HG02884 (cell line): ENCODE data around the gene HES3.

Source experiments
- ATAC-seq: cut with Tn5 transposase; IDR thresholded peaks from one replicate; pipeline ENCODE4 v1.9.1; 2021; ENCODE audit warnings: mild to moderate bottlenecking, moderate library complexity; ENCODE audit not compliant: unreplicated experiment

HES3 gene

DNA sequence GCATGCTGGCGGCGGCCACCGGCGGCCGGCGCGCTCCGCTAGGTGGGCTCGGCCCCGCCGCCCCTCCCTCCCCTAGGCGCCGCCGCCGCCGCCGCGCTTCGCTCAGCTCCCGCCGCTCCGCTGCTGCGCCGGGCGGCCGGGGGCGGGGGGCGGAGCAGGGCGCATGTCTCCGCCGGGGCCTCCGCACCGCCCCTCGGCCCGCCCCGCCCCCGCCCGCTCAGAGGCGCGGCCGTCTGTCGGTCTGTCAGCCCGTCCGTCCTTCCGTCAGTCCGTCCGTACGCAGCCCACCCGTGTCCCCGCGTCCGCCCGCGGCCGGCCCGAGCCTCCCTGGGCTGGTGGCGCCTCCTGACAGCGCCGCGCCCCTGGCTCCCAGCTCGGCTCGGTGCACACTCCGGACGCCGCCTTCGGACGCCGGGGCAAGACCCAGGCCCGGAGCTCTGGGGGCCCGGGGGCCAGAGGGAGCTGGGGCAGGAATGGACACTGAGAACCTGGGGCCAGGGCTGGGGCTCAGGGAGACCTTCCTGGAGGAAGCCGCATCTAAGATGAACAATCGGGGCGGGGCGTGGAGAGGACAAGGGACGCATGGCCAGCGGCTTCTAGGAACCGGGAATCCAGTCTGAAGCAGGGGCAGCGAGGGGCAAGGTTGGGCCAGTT is 17.1 kb downstream of the HES3 start, which contains the start of gene GPR153:
Gene GPR153 (minus strand): TSS at position 138 of the 654 bp plus-strand sequence. CDS start 6,193 bp downstream, outside the sequence.
- ATAC-seq: no peak

- no peak for ATAC-seq
These were observed 17.6 kb downstream of the HES3 start for GRCh38 chr1:6261615-6261995.

- no peak for ATAC-seq
These were observed 18.8 kb downstream of the HES3 start for GRCh38 chr1:6262555-6263420.

DNA sequence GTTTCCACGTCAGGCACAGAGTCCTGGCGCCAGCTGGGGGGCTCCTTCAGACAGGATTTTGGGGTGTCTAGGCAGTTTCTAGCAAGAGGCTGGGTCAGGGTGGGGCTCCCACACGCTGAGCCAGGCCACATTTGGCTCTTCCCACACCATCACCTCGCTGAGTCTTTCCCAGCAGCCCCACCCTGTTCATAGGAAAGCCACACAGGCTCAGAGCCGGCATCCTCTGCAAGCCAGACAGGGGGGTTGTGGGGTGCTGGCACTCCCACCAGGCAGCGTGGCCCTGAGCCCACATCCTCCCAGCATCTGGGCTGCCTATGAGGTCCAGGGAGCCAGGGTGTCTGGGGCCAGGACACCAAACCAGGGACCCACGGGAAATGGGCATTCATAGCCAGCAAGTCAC is 19.7 kb downstream of the HES3 start:
- no peak for ATAC-seq

DNA sequence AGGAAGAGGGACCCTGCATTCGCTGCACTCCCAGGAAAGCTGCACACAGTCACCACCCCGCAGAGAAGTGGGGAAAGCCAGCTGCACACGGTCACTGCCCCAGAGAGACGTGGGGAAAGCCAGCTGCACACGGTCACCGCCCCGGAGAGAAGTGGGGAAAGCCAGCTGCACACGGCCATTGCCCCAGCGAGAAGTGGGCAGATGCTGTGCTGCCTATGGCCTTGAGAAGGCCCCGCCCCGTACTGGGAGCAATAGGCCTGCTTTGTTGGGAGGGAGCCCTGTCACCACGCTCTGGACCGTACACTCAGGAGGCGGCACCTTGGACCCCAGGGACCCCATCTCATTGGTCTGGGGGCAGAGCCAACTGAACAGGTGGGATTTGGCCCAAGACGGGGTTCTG is 21.2 kb downstream of the HES3 start:
- ATAC-seq: no peak

DNA sequence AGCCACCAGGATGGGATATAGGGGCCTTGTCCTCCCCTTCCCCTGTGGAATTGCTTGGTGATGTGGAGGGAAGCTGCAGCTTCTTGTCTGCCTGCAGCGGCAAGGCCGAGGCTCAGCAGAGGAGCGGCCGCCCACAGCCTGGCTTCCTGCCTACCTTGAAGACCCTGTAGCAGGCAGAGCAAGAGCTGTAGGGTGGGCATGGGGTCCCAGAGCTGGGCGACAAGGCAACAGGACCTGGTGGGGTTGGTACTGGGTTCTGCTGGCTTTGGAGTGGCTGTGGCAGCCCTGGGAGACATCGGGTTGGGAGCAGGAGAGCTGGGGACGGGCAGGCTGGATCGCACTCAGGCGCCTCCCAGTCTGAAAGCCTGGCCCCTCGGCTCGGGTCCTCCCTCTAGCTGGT is 22.7 kb downstream of the HES3 start:
- ATAC-seq: no peak

- no peak for ATAC-seq
These were observed 23.8 kb downstream of the HES3 start for GRCh38 chr1:6267686-6268322.

GRCh38 chr1:6268415-6268814 is 24.4 kb downstream of the HES3 start:
- no peak for ATAC-seq

DNA sequence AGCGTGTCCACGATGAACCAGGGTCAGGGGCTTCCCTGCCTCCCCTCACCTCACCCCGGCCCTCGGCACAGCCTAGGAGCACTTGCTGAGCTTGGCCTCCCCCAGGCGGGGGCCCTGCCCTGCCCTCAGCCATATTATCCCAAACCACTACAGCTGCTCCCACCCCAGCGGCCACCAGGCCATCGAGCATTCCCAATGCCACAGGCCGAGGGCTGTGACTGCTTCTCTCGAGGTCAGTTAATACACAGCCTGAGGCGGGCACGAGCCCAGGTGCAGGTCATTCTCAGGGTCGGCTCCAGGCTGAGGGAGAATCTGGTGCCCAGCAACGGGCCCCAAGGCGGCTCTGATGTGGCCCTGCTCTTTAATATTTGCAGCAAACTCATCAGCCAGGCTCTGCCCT is 25.3 kb downstream of the HES3 start:
- no peak for ATAC-seq

DNA sequence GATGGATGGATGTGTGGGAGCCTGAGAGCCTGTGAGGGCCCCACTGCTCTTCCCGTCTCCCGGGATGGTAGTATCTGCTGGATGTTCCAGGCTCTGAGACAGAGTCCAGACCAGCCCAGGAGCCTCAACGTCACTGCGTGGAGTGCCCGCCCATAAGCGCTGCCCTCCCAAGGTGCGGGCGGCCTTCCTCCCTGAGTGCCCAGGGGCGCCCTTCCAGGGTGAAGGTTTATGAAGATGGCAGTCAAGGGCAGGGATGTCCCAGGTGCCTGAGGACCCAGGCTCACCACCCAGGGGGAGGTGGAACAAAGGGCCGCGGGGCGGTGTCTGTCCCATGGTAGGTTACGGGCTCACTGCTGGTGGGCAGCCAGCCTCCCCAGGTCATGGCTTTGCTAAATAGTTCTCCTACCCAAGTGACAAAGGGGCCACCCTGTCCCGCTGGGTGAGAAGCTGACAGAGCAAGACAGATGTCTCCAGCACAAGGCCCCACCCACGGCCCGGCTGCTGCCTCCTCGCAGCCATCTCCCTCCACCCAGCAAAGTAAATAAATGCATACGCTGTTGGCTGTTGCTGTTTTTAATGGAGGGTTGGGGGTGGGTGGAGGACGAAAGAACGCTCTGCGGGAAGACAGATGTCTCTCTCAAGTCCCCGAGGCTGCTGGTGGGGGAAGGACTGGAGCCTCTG is 25.9 kb downstream of the HES3 start:
- ATAC-seq: no peak

DNA sequence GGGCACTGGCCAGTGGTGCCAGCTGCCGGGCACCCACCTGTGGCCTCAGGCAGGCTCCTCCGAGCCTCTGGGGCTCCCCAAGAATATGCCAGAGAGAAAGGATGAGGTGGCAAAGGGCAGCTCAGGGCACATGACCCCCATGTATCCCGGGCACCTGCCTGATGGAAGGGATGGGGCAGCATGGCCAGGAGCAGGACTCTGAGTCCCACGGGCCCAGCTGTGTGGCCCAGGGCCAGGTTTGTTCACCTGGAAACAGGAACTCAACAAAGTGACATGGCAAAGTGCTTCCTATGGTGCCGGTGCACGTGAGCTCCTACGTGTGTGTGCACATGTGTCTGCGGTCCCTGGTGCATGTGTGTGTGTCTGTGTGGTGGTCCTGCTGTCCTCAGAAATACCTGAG is 26.4 kb downstream of the HES3 start:
- no peak for ATAC-seq

DNA sequence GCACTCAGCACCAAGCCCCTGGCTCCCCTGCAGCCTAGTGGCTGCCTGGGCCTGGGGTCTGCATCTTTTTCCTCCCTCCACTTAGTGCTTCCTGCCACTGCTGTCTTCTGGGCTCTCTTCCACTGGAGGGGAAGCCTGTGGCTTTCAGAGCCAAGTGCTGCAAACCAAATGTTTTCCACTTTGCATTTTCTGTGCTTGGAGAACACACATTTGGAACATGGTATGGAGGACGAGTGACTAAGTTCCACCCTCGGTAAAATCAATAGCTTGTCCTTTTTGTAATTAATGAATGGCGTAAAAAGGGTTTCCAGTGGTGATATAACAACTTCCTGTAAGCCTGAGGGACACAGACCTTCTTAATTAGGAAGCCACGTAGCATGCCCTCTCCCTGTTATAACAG is 27.0 kb downstream of the HES3 start:
- no peak for ATAC-seq

GRCh38 chr1:6271554-6271953 is 27.6 kb downstream of the HES3 start:
- no peak for ATAC-seq

DNA sequence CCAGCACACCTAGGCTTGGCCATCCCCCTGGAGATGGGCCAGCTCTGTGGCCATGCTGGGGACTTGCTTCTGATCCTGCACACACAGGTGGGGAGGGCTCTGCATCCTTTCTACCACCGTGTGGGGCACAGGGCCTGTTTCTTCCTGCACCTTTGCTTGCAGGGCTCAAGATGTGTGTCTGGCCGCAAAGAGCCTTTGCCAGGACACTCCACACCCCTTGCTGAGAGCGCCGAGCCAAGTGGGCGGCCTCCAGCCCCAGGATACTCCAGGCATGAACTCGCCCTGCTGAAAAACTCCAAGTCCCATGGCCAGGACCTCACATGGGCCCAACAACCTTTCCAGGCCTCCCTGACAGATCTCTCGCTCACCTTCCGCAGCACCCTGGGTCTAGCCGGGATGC is 28.5 kb downstream of the HES3 start:
- ATAC-seq: no peak

GRCh38 chr1:6272868-6273267 is 28.9 kb downstream of the HES3 start:
- ATAC-seq: no peak

GRCh38 chr1:6273380-6273891 is 29.5 kb downstream of the HES3 start:
- no peak for ATAC-seq

DNA sequence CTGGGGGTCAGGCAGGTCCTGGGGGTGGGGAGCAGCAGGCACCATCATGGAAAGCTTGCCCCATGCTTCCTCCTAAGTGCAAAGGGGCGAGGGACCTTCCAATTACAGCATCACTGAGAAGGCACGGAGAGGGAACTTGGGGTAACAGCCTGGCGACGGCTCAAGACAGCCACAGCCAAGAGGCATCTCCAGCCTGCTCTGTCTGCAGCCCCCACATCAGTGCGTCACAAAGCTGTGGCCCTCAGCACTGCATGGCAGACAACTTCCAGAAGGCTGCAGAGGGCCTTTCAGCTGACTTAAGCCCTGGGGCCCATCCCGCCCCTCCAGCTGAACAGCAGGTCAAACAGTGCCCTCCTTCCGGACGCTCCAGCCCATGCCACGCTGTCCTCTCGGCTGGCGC is 30.1 kb downstream of the HES3 start:
- no peak for ATAC-seq

- no peak for ATAC-seq
These were observed 30.7 kb downstream of the HES3 start for GRCh38 chr1:6274622-6275139.

GRCh38 chr1:6275826-6276782 is 32.1 kb downstream of the HES3 start:
- no peak for ATAC-seq
